ENCODE data around the gene PKP1. TPM values are rescaled to one million over a fixed set of nuclear protein-coding genes. Genes with fewer than 3 reads are reported as not detected.

Gene PKP1
- total RNA-seq, 2 donors from 2014 or later = 2.3 TPM; not detected in 1

GRCh38 chr1:201334325-201335173, 51.2 kb downstream of the PKP1 start:
- DNase-seq (ENCODE audit: low spot score) = no peak
- Histone ChIP-seq H3K4me1 (peaks cover 0 to 40% of the 10 kb centered on the region in 2 donors), H3K36me3 (no peaks in the 10 kb centered on the region), H3K27ac (no peak overlapping the region), H3K27me3 (no peaks in the 10 kb centered on the region), H3K4me3 (no peak overlapping the region), H3K9me3 (no peaks in the 10 kb centered on the region)
- no peak for TF ChIP-seq CTCF (IDR thresholded peaks at IDR 0.05)

GRCh38 chr1:201335174-201335870, 52.0 kb downstream of the PKP1 start:
- TF ChIP-seq CTCF (IDR thresholded peaks at IDR 0.05) = no peak

GRCh38 chr1:201335901-201336300, 52.6 kb downstream of the PKP1 start:
- TF ChIP-seq CTCF (IDR thresholded peaks at IDR 0.05) = no peak
- Histone ChIP-seq H3K27me3 (no peaks in the 10 kb centered on the region), H3K4me3 (no peak overlapping the region), H3K9me3 (no peaks in the 10 kb centered on the region), H3K4me1 (peaks cover 0 to 27% of the 10 kb centered on the region in 2 donors), H3K27ac (no peak overlapping the region), H3K36me3 (no peaks in the 10 kb centered on the region)
- DNase-seq (ENCODE audit: low spot score) = no peak

More at GRCh38 chr1:201335174-201335870, 52.0 kb downstream of the PKP1 start:
- Histone ChIP-seq H3K27ac (no peak overlapping the region), H3K36me3 (no peaks in the 10 kb centered on the region), H3K4me3 (no peak overlapping the region), H3K4me1 (peaks cover 0 to 33% of the 10 kb centered on the region in 2 donors), H3K27me3 (no peaks in the 10 kb centered on the region), H3K9me3 (no peaks in the 10 kb centered on the region)
- no peak for DNase-seq (ENCODE audit: low spot score)

GRCh38 chr1:201336711-201337450, 53.6 kb downstream of the PKP1 start:
- no peak for TF ChIP-seq CTCF (IDR thresholded peaks at IDR 0.05)
- Histone ChIP-seq H3K27ac (no peak overlapping the region), H3K4me3 (no peak overlapping the region), H3K9me3 (no peaks in the 10 kb centered on the region), H3K36me3 (no peaks in the 10 kb centered on the region), H3K4me1 (peaks cover 0 to 20% of the 10 kb centered on the region in 2 donors), H3K27me3 (no peaks in the 10 kb centered on the region)
- no peak for DNase-seq (ENCODE audit: low spot score)

GRCh38 chr1:201341377-201341776, 58.1 kb downstream of the PKP1 start:
- H3K27me3 ChIP-seq = no peaks in the 10 kb centered on the region
- H3K27ac ChIP-seq = no peak overlapping the region
- H3K9me3 ChIP-seq = no peaks in the 10 kb centered on the region
- no peaks in the 10 kb centered on the region for H3K36me3 ChIP-seq
- H3K4me3 ChIP-seq = no peak overlapping the region
- H3K4me1 ChIP-seq = peaks cover 0 to 4% of the 10 kb centered on the region in 2 donors
- no peak for TF ChIP-seq CTCF (IDR thresholded peaks at IDR 0.05)
- no peak for DNase-seq (ENCODE audit: low spot score)
